IMR-90 (cell line): ENCODE data around the gene CADM2.

Experiments
- BHLHE40 ChIP-seq: fragments of 150-350 bp; IDR thresholded peaks from 2 replicates; pipeline ENCODE4 v1.6.1; 2016; ENCODE audit warnings: mild to moderate bottlenecking, low read depth, low read length
- CEBPB ChIP-seq: IDR thresholded peaks from 2 replicates; pipeline ENCODE4 v1.6.1; 2012; ENCODE audit warnings: low read depth, low read length, improper control_type of control experiment
- MAFK ChIP-seq: IDR thresholded peaks from 2 replicates; pipeline ENCODE4 v1.6.1; 2012; ENCODE audit warnings: low read depth, low read length, improper control_type of control experiment
- POLR2A ChIP-seq: IDR thresholded peaks from 2 replicates; pipeline ENCODE4 v1.6.1; 2012; ENCODE audit warnings: mild to moderate bottlenecking, low read depth, low read length
- RAD21 ChIP-seq: IDR thresholded peaks from 2 replicates; pipeline ENCODE4 v1.6.1; 2012; ENCODE audit warnings: low read length, improper control_type of control experiment
- RFX5 ChIP-seq: IDR thresholded peaks from 2 replicates; pipeline ENCODE4 v1.8.0; 2012; ENCODE audit warnings: low read depth, mild to moderate bottlenecking, low read length, moderate library complexity
- TF ChIP-seq, protein P1 (sequence below): conservative IDR thresholded peaks from 2 replicates; pipeline ENCODE4 v1.5.1; 2012; ENCODE audit warnings: mild to moderate bottlenecking, low read depth, low read length, improper control_type of control experiment
- TF ChIP-seq, protein P2 (sequence below): fragments of 150-350 bp; IDR thresholded peaks from 2 replicates; pipeline ENCODE4 v1.6.1; 2017; ENCODE audit warnings: mild to moderate bottlenecking, antibody characterized with exemption, low read length, low read depth

DNA sequence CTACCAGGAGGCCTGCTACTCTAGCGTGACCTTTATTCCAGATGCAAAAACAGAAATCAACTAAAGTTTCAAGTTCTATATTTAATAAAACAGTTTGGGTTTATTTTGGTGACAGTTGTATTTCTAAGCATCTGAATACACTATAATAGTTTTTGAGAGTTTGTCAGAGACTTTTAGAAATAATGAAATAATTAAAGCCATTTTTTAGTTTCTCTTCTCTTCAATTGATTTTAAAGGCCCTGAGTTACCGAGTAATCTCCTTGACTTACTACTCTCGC lies 523.4 kb downstream of the CADM2 start:
- TF ChIP-seq, protein P1, sequence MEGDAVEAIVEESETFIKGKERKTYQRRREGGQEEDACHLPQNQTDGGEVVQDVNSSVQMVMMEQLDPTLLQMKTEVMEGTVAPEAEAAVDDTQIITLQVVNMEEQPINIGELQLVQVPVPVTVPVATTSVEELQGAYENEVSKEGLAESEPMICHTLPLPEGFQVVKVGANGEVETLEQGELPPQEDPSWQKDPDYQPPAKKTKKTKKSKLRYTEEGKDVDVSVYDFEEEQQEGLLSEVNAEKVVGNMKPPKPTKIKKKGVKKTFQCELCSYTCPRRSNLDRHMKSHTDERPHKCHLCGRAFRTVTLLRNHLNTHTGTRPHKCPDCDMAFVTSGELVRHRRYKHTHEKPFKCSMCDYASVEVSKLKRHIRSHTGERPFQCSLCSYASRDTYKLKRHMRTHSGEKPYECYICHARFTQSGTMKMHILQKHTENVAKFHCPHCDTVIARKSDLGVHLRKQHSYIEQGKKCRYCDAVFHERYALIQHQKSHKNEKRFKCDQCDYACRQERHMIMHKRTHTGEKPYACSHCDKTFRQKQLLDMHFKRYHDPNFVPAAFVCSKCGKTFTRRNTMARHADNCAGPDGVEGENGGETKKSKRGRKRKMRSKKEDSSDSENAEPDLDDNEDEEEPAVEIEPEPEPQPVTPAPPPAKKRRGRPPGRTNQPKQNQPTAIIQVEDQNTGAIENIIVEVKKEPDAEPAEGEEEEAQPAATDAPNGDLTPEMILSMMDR: no peak
- TF ChIP-seq, protein P2, sequence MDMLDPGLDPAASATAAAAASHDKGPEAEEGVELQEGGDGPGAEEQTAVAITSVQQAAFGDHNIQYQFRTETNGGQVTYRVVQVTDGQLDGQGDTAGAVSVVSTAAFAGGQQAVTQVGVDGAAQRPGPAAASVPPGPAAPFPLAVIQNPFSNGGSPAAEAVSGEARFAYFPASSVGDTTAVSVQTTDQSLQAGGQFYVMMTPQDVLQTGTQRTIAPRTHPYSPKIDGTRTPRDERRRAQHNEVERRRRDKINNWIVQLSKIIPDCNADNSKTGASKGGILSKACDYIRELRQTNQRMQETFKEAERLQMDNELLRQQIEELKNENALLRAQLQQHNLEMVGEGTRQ: no peak
- TF ChIP-seq POLR2A (no peak), BHLHE40 (no peak), RAD21 (no peak), RFX5 (no peak), CEBPB (no peak), MAFK (no peak)
